ENCODE results near the gene SAMD3. TPM values are rescaled to one million over a fixed set of nuclear protein-coding genes. Genes with fewer than 3 reads are reported as not detected.
A peak's percentile ranks its signal among the peaks of the same experiment; 100 is the strongest.
"Not testable (repeated sequence)": the region's sequence is repeated elsewhere in the genome, so short reads cannot be mapped to it uniquely, and the experiment has no call there.

Gene SAMD3
- total and polyA plus RNA-seq, 8 donors: 0.19 to 5.9 (median 1.4) TPM

- WGBS, 2 donors: 38 to 46% methylated on average over 6 of the region's 6 CpGs
- FAIRE-seq: no peak
- no peak for ATAC-seq
- no peaks in the 10 kb centered on the region for H3K9me3 ChIP-seq
- no peaks in the 10 kb centered on the region for H3K36me3 ChIP-seq
- no peak for DNase-seq
- intact Hi-C loops (cut with DNase I): no loop called here
- H3K27me3 ChIP-seq: no peaks in the 10 kb centered on the region
- no peak overlapping the region for H3K27ac ChIP-seq
- TF ChIP-seq, protein P1, sequence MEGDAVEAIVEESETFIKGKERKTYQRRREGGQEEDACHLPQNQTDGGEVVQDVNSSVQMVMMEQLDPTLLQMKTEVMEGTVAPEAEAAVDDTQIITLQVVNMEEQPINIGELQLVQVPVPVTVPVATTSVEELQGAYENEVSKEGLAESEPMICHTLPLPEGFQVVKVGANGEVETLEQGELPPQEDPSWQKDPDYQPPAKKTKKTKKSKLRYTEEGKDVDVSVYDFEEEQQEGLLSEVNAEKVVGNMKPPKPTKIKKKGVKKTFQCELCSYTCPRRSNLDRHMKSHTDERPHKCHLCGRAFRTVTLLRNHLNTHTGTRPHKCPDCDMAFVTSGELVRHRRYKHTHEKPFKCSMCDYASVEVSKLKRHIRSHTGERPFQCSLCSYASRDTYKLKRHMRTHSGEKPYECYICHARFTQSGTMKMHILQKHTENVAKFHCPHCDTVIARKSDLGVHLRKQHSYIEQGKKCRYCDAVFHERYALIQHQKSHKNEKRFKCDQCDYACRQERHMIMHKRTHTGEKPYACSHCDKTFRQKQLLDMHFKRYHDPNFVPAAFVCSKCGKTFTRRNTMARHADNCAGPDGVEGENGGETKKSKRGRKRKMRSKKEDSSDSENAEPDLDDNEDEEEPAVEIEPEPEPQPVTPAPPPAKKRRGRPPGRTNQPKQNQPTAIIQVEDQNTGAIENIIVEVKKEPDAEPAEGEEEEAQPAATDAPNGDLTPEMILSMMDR (IDR thresholded peaks at IDR 0.05): no peak
- H3K4me1 ChIP-seq: no peaks in the 10 kb centered on the region
- no peak overlapping the region for H3K4me3 ChIP-seq
Observed at GRCh38 chr6:130202782-130203181, 20.0 kb downstream of the SAMD3 start.

DNA sequence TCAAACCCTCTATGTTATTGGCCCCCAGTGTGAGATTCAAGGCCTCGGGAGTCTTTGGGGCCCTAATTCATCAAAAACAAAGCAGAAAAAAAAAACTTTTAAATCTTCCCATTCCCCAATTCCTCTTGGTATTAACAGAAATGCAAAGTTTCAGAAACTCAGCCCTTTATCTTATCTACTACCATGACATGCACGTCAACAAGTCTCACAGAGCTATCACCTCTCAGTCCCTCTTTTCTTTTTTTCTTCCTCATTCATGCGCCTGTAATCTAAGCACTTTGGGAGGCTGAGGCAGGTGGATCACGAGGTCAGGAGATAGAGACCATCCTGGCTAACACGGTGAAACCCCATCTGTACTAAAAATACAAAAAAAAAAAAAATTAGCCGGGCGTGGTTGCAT, 22.7 kb downstream of the SAMD3 start:
- no peaks in the 10 kb centered on the region for H3K27me3 ChIP-seq
- FAIRE-seq (no peak), ATAC-seq (no peak), DNase-seq (no peak)
- no peak overlapping the region for H3K27ac ChIP-seq
- TF ChIP-seq, protein P1 (IDR thresholded peaks at IDR 0.05): no peak
- no peaks in the 10 kb centered on the region for H3K9me3 ChIP-seq
- H3K4me3 ChIP-seq: no peak overlapping the region
- no peaks in the 10 kb centered on the region for H3K36me3 ChIP-seq
- H3K4me1 ChIP-seq: no peaks in the 10 kb centered on the region
- intact Hi-C loops (cut with DNase I): no loop called here
- 46 to 48% methylated on average over 7 of the region's 7 CpGs for WGBS, 2 donors

DNA sequence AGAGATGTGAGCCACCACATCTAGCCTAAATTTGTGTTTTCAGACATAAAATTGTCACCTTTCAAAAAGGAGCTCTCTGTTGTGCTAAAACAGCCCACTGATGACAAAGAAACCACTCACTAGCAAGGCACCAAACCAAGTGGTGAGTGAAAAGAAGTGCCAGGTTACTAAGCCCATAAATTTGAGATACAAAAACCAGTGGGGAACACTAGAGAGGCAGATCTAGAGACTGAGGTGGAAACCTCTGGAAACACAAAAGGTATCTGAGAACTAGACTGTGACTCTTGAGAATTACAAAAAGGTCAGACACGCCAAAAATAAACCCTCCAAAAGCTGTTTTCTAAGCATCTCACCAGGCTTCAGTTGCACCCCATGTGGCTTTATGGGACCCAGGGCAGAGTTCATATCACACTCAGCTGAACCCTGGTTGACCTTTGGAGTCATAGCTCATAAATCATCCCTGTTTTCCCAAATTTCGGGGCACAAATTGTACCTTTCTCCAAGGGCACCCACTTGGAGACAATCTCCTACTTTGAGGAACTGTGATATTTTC, 24.2 kb downstream of the SAMD3 start:
- TF ChIP-seq, protein P1 (IDR thresholded peaks at IDR 0.05): no peak
- 55 to 65% methylated on average over 2 of the region's 2 CpGs for WGBS, 2 donors
- FAIRE-seq: no peak

DNA sequence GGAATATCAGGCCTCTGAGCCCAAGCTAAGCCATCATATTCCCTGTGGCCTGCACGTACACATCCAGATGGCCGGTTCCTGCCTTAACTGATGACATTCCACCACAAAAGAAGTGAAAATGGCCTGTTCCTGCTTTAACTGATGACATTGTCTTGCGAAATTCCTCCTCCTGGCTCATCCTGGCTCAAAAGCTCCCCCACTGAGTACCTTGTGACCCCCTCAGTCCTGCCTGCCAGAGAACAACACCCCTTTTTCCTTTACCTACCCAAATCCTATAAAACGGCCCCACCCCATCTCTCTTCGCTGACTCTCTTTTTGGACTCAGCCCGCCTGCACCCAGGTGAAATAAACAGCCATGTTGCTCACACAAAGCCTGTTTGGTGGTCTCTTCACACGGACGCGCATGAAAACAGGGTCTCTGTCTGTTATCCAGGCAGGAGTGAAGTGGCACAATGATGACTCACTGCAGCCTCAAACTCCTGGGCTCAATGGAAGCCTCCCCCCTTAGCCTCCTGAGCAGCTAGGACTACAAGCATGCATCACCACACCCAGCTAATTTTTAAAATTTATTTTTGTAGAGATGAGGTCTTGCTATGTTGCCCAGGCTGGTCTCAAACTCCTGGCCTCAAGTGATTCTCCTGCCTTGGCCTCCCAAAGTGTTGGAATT, 24.8 kb downstream of the SAMD3 start:
- H3K9me3 ChIP-seq; H3K36me3 ChIP-seq; H3K4me1 ChIP-seq; intact Hi-C loops (cut with DNase I); H3K4me3 ChIP-seq; FAIRE-seq; H3K27me3 ChIP-seq; ATAC-seq; DNase-seq; H3K27ac ChIP-seq: not testable (repeated sequence)
- 72 to 78% methylated on average over 9 of the region's 9 CpGs for WGBS, 2 donors

More for the DNA sequence above, 24.2 kb downstream of the SAMD3 start:
- no peaks in the 10 kb centered on the region for H3K9me3 ChIP-seq
- H3K4me3 ChIP-seq: no peak overlapping the region
- no peaks in the 10 kb centered on the region for H3K36me3 ChIP-seq
- no peaks in the 10 kb centered on the region for H3K4me1 ChIP-seq
- intact Hi-C loops (cut with DNase I): no loop called here
- H3K27me3 ChIP-seq: no peaks in the 10 kb centered on the region
- DNase-seq: no peak
- ATAC-seq: no peak
- H3K27ac ChIP-seq: no peak overlapping the region

DNA sequence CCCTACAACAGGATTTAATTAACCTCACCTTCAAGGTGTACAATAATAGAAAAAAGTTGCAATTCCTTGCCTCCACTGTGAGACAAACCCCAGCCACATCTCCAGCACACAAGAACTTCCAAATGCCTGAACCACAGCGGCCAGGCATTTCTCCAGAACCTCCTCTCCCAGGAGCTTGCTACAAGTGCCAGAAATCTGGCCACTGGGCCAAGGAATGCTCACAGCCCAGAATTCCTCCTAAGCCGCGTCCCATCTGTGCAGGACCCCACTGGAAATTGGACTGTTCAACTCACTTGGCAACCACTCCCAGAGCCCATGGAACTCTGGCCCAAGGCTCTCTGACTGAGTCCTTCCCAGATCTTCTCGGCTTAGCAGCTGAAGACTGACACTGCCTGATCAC, 28.3 kb downstream of the SAMD3 start:
- FAIRE-seq: not testable (repeated sequence)

More for the DNA sequence above, 28.3 kb downstream of the SAMD3 start:
- H3K27ac ChIP-seq; intact Hi-C loops (cut with DNase I); H3K36me3 ChIP-seq; H3K4me3 ChIP-seq; ATAC-seq; H3K27me3 ChIP-seq; H3K4me1 ChIP-seq; H3K9me3 ChIP-seq: not testable (repeated sequence)
- WGBS, 2 donors: 69 to 71% methylated on average over 4 of the region's 4 CpGs
- peak in 2 of 6 donors; percentile 10 to 28 for DNase-seq
